Keratinocyte (primary cell): ENCODE data around the gene CZIB. TPM values are rescaled to one million over a fixed set of nuclear protein-coding genes. Genes with fewer than 3 reads are reported as not detected.

Experiments used
- DNase-seq: peaks from one replicate; pipeline ENCODE4 v3.0.0-alpha.2; 2011; ENCODE audit warnings: low read depth, missing footprints, low spot score
- FAIRE-seq: peaks from 2 replicates; lab custom pipeline; 2011; peaks lifted over from hg19 to GRCh38; lab: Jason Lieb, UNC
- H2AFZ ChIP-seq: 2 replicates; pipeline ENCODE4 v1.6.0; 2012; ENCODE audit warnings: low read length, control low read depth, inconsistent platforms; ENCODE audit not compliant: control insufficient read depth
- H3K27ac ChIP-seq: 2 replicates; pipeline ENCODE4 v1.5.1; 2011; ENCODE audit warnings: low read length; ENCODE audit not compliant: control insufficient read depth, insufficient read depth
- H3K27me3 ChIP-seq: 3 replicates; pipeline ENCODE4 v1.6.0; 2011; ENCODE audit warnings: low read length; ENCODE audit not compliant: control insufficient read depth, insufficient read depth; ENCODE audit errors: extremely low read depth
- H3K36me3 ChIP-seq, 2 experiments: 2 replicates in 1 of 2; 3 replicates in 1 of 2; pipeline ENCODE4 v1.5.1; 2011; ENCODE audit warnings: low read length in 2 of 2, mild to moderate bottlenecking in 1 of 2; ENCODE audit not compliant: control insufficient read depth in 2 of 2, insufficient read depth in 2 of 2; ENCODE audit errors: extremely low read depth in 1 of 2
- H3K4me1 ChIP-seq: 3 replicates; pipeline ENCODE4 v1.5.1; 2011; ENCODE audit warnings: low read length; ENCODE audit not compliant: control insufficient read depth, insufficient read depth; ENCODE audit errors: extremely low read depth
- H3K4me2 ChIP-seq: 3 replicates; pipeline ENCODE4 v1.6.0; 2011; ENCODE audit warnings: low read depth, low read length; ENCODE audit not compliant: control insufficient read depth, insufficient read depth; ENCODE audit errors: extremely low read depth
- H3K4me3 ChIP-seq, 3 experiments: fragments of 200-600 bp in 1 of 3; sonication (generic) in 1 of 3; 2 replicates in 2 of 3; 3 replicates in 1 of 3; pipeline ENCODE4 v1.5.1; 2011 to 2016; ENCODE audit warnings: low read length in 3 of 3, mild to moderate bottlenecking in 3 of 3, control low read depth in 2 of 3, inconsistent platforms in 1 of 3, low read depth in 1 of 3, mixed read lengths in 1 of 3, mixed run types in 1 of 3, moderate library complexity in 1 of 3; ENCODE audit not compliant: control insufficient read depth in 2 of 3, insufficient read depth in 2 of 3; ENCODE audit errors: extremely low read depth in 1 of 3
- H3K79me2 ChIP-seq: 2 replicates; pipeline ENCODE4 v1.6.0; 2012; ENCODE audit warnings: low read length; ENCODE audit not compliant: control insufficient read depth, insufficient read depth
- H3K9ac ChIP-seq: 3 replicates; pipeline ENCODE4 v1.6.0; 2011; ENCODE audit warnings: low read length; ENCODE audit not compliant: control insufficient read depth, insufficient read depth; ENCODE audit errors: extremely low read depth
- H3K9me1 ChIP-seq: 3 replicates; pipeline ENCODE4 v1.6.0; 2011; ENCODE audit warnings: low read length; ENCODE audit not compliant: control insufficient read depth, insufficient read depth; ENCODE audit errors: extremely low read depth
- H3K9me3 ChIP-seq: 2 replicates; pipeline ENCODE4 v1.5.1; 2012; ENCODE audit warnings: low read depth, low read length; ENCODE audit not compliant: control insufficient read depth
- H4K20me1 ChIP-seq: 3 replicates; pipeline ENCODE4 v1.6.0; 2011; ENCODE audit warnings: low read length; ENCODE audit not compliant: control insufficient read depth, insufficient read depth; ENCODE audit errors: extremely low read depth
- EZH2 ChIP-seq: IDR thresholded peaks from one replicate; pipeline ENCODE4 v1.6.1; 2012; ENCODE audit warnings: inconsistent platforms, mild to moderate bottlenecking, low read length, moderate library complexity
- dilution Hi-C: fragments of 300-500 bp; cut with MboI; formaldehyde crosslinking; loops from one replicate; pipeline ENCODE4 v1.7.0; 2020; ENCODE audit warnings: low sequenced_read_pairs; ENCODE audit not compliant: extremely low pct_ligation_motif_present
- polyA plus RNA-seq, 5 experiments: library from polyadenylated mRNA; depleted of rRNA in 3 of 5; stranded (reverse) in 3 of 5; stranded (forward) in 1 of 5; unstranded in 1 of 5; fragments of >200 nt; gene quantifications; 1 replicate in 1 of 5; 2 replicates in 3 of 5; 3 replicates in 1 of 5; pipeline versions ENCODE4 v1.2.1 to v1.2.3, GENCODE V29; 2011 to 2012; ENCODE audit warnings: missing spikeins in 2 of 5, low read depth in 1 of 5, low replicate concordance in 1 of 5
- TF ChIP-seq, protein P1 (sequence below), 3 experiments: IDR thresholded peaks in 1 of 3; conservative IDR thresholded peaks in 1 of 3; optimal IDR thresholded peaks in 1 of 3; 2 replicates in 2 of 3; 3 replicates in 1 of 3; pipeline versions ENCODE3 to v1.5.1; 2011; ENCODE audit warnings: low read length in 3 of 3, mild to moderate bottlenecking in 3 of 3, moderate library complexity in 2 of 3, control low read depth in 1 of 3, inconsistent platforms in 1 of 3; ENCODE audit not compliant: insufficient read depth in 2 of 3; ENCODE audit errors: extremely low read depth in 1 of 3

Gene CZIB
- polyA plus RNA-seq, 1 donor (not counting 4 experiments of a cell fraction or from before 2014, with no cell fraction given): 52.6 TPM

DNA sequence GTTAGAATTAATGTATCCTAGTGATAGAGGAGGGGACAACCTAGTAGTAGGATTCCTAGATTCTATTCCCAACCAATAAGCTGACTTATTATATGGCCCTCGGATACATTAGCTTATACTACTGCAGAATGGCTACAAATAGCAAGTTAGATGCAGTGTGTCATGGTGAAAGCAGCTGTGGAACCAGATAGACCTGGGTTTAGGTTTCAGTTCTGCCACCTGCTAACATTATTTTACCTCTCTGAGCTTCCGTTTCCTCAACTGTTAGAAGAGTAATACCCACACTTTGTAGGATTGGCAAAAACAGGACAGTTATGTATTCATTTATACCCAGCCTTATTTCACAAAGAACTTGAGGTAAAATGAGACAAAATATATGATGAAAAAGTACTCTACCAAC, 39.5 kb upstream of the CZIB start:
- Histone ChIP-seq H3K36me3 (peaks cover 37 to 52% of the 10 kb centered on the region in 2 experiments), H3K79me2 (no peaks in the 10 kb centered on the region), H3K4me2 (no peak overlapping the region), H2AFZ (no peak overlapping the region), H3K4me3 (no peak overlapping the region), H3K27me3 (no peaks in the 10 kb centered on the region), H3K9me1 (no peaks in the 10 kb centered on the region), H3K27ac (no peak overlapping the region), H3K4me1 (no peaks in the 10 kb centered on the region), H4K20me1 (no peaks in the 10 kb centered on the region), H3K9ac (no peak overlapping the region), H3K9me3 (no peaks in the 10 kb centered on the region)
- DNase-seq: no peak
- no peak for FAIRE-seq
- TF ChIP-seq, protein P1, sequence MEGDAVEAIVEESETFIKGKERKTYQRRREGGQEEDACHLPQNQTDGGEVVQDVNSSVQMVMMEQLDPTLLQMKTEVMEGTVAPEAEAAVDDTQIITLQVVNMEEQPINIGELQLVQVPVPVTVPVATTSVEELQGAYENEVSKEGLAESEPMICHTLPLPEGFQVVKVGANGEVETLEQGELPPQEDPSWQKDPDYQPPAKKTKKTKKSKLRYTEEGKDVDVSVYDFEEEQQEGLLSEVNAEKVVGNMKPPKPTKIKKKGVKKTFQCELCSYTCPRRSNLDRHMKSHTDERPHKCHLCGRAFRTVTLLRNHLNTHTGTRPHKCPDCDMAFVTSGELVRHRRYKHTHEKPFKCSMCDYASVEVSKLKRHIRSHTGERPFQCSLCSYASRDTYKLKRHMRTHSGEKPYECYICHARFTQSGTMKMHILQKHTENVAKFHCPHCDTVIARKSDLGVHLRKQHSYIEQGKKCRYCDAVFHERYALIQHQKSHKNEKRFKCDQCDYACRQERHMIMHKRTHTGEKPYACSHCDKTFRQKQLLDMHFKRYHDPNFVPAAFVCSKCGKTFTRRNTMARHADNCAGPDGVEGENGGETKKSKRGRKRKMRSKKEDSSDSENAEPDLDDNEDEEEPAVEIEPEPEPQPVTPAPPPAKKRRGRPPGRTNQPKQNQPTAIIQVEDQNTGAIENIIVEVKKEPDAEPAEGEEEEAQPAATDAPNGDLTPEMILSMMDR (optimal IDR thresholded peaks at IDR 0.05 in 1 of 3, IDR thresholded peaks at IDR 0.05 in 1 of 3, conservative IDR thresholded peaks at IDR 0.05 in 1 of 3; ENCODE audit: extremely low read depth in 1 of 3, insufficient read depth in 2 of 3, low read length in 3 of 3): no peak
- TF ChIP-seq EZH2: no peak
- dilution Hi-C loops: no loop called here

DNA sequence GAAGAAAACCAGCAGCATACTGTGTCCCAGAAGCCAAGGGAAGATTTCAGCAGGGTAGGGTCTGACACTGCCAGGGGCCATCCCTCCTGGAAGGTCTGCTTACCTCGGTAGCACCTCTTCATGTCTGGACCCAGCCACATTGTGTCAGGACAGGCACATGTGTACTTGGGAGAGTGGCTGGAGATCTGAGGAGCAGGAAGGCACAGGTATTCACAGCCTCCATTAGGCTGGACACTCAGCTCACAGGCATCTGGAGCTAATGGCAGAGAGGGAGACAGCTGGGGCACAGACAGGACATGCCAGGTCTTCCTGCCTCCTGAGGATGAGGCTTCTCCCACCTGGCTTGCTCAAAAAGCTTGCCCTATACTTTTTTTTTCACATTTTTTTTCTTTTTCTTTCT, 37.8 kb upstream of the CZIB start:
- Histone ChIP-seq H3K36me3 (peaks cover 29 to 56% of the 10 kb centered on the region in 2 experiments), H3K27me3 (no peaks in the 10 kb centered on the region), H4K20me1 (no peaks in the 10 kb centered on the region), H3K9me1 (no peaks in the 10 kb centered on the region), H2AFZ (no peak overlapping the region), H3K4me2 (no peak overlapping the region), H3K9me3 (no peaks in the 10 kb centered on the region), H3K4me1 (no peaks in the 10 kb centered on the region), H3K79me2 (no peaks in the 10 kb centered on the region), H3K4me3 (no peak overlapping the region), H3K27ac (no peak overlapping the region), H3K9ac (no peak overlapping the region)
- FAIRE-seq: no peak
- TF ChIP-seq EZH2: no peak
- TF ChIP-seq, protein P1 (optimal IDR thresholded peaks at IDR 0.05 in 1 of 3, IDR thresholded peaks at IDR 0.05 in 1 of 3, conservative IDR thresholded peaks at IDR 0.05 in 1 of 3; ENCODE audit: extremely low read depth in 1 of 3, insufficient read depth in 2 of 3, low read length in 3 of 3): no peak
- dilution Hi-C loops: no loop called here
- DNase-seq: no peak
